Smooth muscle cell (in vitro differentiated cells): ENCODE measurements around the gene ATXN7L3. TPM values are rescaled to one million over a fixed set of nuclear protein-coding genes. Genes with fewer than 3 reads are reported as not detected.

Source experiments
- DNase-seq: peaks from one replicate; lab custom pipeline; 2025; ENCODE audit not compliant: unreplicated experiment; lab: John Stamatoyannopoulos, UW
- H2AFZ ChIP-seq: fragments of 200-600 bp; sonication (generic); 2 replicates; pipeline ENCODE4 v1.6.0; 2016; ENCODE audit warnings: antibody characterized with exemption, low read depth, mild to moderate bottlenecking
- H3F3A ChIP-seq: fragments of 200-600 bp; sonication (generic); 2 replicates; pipeline ENCODE4 v1.6.0; 2017; ENCODE audit warnings: antibody characterized with exemption, low read depth
- H3K27ac ChIP-seq: fragments of 200-600 bp; sonication (generic); 2 replicates; pipeline ENCODE4 v1.5.1; 2016; ENCODE audit warnings: low read depth, mild to moderate bottlenecking
- H3K27me3 ChIP-seq: fragments of 200-600 bp; sonication (generic); 2 replicates; pipeline ENCODE4 v1.6.1; 2016; ENCODE audit warnings: low read depth, mild to moderate bottlenecking
- H3K36me3 ChIP-seq: fragments of 200-600 bp; sonication (generic); 2 replicates; pipeline ENCODE4 v1.5.1; 2016; ENCODE audit warnings: low read depth
- H3K4me1 ChIP-seq: fragments of 200-600 bp; sonication (generic); 2 replicates; pipeline ENCODE4 v1.5.1; 2016; ENCODE audit warnings: low read depth
- H3K4me2 ChIP-seq: fragments of 200-600 bp; sonication (generic); 2 replicates; pipeline ENCODE4 v1.6.0; 2016; ENCODE audit warnings: mild to moderate bottlenecking
- H3K4me3 ChIP-seq: fragments of 200-600 bp; sonication (generic); 2 replicates; pipeline ENCODE4 v1.5.1; 2016; ENCODE audit warnings: mild to moderate bottlenecking
- H3K79me2 ChIP-seq: fragments of 200-600 bp; sonication (generic); 2 replicates; pipeline ENCODE4 v1.6.0; 2016; ENCODE audit warnings: low read depth, mild to moderate bottlenecking
- H3K9ac ChIP-seq: fragments of 200-600 bp; sonication (generic); 2 replicates; pipeline ENCODE4 v1.6.0; 2016; ENCODE audit warnings: low read depth
- H3K9me3 ChIP-seq: fragments of 200-600 bp; sonication (generic); replicated peaks from 2 replicates; pipeline ENCODE4 v1.5.1; 2016; ENCODE audit warnings: low read depth
- H4K20me1 ChIP-seq: fragments of 200-600 bp; sonication (generic); 2 replicates; pipeline ENCODE4 v1.6.0; 2016; ENCODE audit warnings: low read depth
- CTCF ChIP-seq: fragments of 200-600 bp; sonication (generic); IDR thresholded peaks from 2 replicates; pipeline ENCODE4 v1.5.1; 2017; ENCODE audit warnings: borderline replicate concordance, mild to moderate bottlenecking, antibody characterized with exemption; ENCODE audit not compliant: insufficient read depth, poor library complexity, severe bottlenecking
- WGBS: methylation state at CpG from one replicate; pipeline ENCODE4 v1.1.7; 2016; ENCODE audit warnings: low lambda C conversion rate; 5-methylcytosine and 5-hydroxymethylcytosine counted together
- polyA plus RNA-seq: library from polyadenylated mRNA; unstranded; fragments of >200 nt; fragmentation: Nextera tagmentation; extraction: Ambion mirVana; gene quantifications from 2 replicates; pipeline ENCODE4 v1.2.1, GENCODE V29; 2016
- total RNA-seq: library from RNA; depleted of rRNA; stranded (reverse); fragments of >200 nt; gene quantifications from 2 replicates; pipeline ENCODE4 v1.2.3, GENCODE V29; 2014

Gene ATXN7L3
- total and polyA plus RNA-seq, 2 experiments from 2014 or later = 29.1 to 61.1 TPM

- Histone ChIP-seq H3F3A (no peaks in the 10 kb centered on the region), H3K9ac (no peak overlapping the region), H3K79me2 (no peaks in the 10 kb centered on the region), H2AFZ (no peak overlapping the region), H3K27me3 (no peaks in the 10 kb centered on the region), H3K36me3 (no peaks in the 10 kb centered on the region), H3K27ac (no peak overlapping the region), H3K4me3 (no peak overlapping the region), H3K4me2 (no peak overlapping the region), H4K20me1 (no peaks in the 10 kb centered on the region), H3K9me3 (no peaks in the 10 kb centered on the region), H3K4me1 (no peaks in the 10 kb centered on the region)
- TF ChIP-seq CTCF = no peak
- WGBS = 98% methylated on average over 54 of the region's 54 CpGs
- DNase-seq = no peak
Measured at GRCh38 chr17:44176671-44177501, 22.8 kb downstream of the ATXN7L3 start.

DNA sequence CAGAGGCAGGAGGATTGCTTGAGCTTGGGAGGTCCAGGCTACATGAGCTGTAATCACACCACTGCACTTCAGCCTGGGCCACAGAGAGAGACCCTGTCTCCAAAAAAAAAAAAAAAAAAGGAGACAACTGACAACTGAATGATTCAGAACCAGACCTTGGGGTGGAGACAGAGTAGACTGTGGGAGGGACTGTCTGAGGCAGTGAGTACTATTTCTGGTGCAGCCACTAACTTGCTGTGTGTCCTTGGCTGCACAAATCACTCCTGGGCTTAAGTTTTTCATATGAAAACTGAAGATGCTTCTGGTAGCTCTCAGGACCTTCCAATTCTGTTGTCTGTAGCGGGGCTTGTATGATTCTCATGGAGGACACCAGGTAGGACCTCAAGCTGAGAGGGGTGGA is 23.4 kb downstream of the ATXN7L3 start:
- H3K27ac ChIP-seq = no peak overlapping the region
- no peaks in the 10 kb centered on the region for H3K4me1 ChIP-seq
- no peak for DNase-seq
- H3K4me3 ChIP-seq = no peak overlapping the region
- H3K9me3 ChIP-seq = no peaks in the 10 kb centered on the region
- no peaks in the 10 kb centered on the region for H4K20me1 ChIP-seq
- no peaks in the 10 kb centered on the region for H3F3A ChIP-seq
- H3K36me3 ChIP-seq = no peaks in the 10 kb centered on the region
- H2AFZ ChIP-seq = no peak overlapping the region
- no peak overlapping the region for H3K9ac ChIP-seq
- 95% methylated on average over 1 of the region's 1 CpG for WGBS
- no peaks in the 10 kb centered on the region for H3K79me2 ChIP-seq
- H3K4me2 ChIP-seq = no peak overlapping the region
- no peaks in the 10 kb centered on the region for H3K27me3 ChIP-seq
- TF ChIP-seq CTCF = no peak

GRCh38 chr17:44174427-44174826 is 25.3 kb downstream of the ATXN7L3 start:
- 100% methylated on average over 2 of the region's 2 CpGs for WGBS
- H3K9ac ChIP-seq = no peak overlapping the region
- no peak for TF ChIP-seq CTCF
- H3K27me3 ChIP-seq = no peaks in the 10 kb centered on the region
- DNase-seq = no peak
- H4K20me1 ChIP-seq = no peaks in the 10 kb centered on the region
- H3K4me3 ChIP-seq = no peak overlapping the region
- no peaks in the 10 kb centered on the region for H3F3A ChIP-seq
- H3K4me2 ChIP-seq = no peak overlapping the region
- no peaks in the 10 kb centered on the region for H3K79me2 ChIP-seq
- peaks cover 9% of the 10 kb centered on the region for H3K4me1 ChIP-seq
- H2AFZ ChIP-seq = no peak overlapping the region
- H3K36me3 ChIP-seq = no peaks in the 10 kb centered on the region
- no peaks in the 10 kb centered on the region for H3K9me3 ChIP-seq
- no peak overlapping the region for H3K27ac ChIP-seq
